ENCODE data around the gene RAB3GAP2. TPM values are rescaled to one million over a fixed set of nuclear protein-coding genes. Genes with fewer than 3 reads are reported as not detected.

The RAB3GAP2 gene
- total RNA-seq, 3 donors from 2014 or later, result 27.9 to 35.0 (median 31.1) TPM

- intact Hi-C loops (cut with DNase I, micrococcal nuclease), result no loop called here
- DNase-seq, result no peak
- H3K36me3 ChIP-seq (ENCODE audit: low read depth), result no peaks in the 10 kb centered on the region
- no peaks in the 10 kb centered on the region for H3K4me1 ChIP-seq (ENCODE audit: low read depth)
- TF ChIP-seq CTCF (IDR thresholded peaks at IDR 0.05), result no peak
- no peak for ATAC-seq
- no peak overlapping the region for H3K4me3 ChIP-seq
- no peaks in the 10 kb centered on the region for H3K9me3 ChIP-seq
Measured at GRCh38 chr1:220303871-220304270, 31.6 kb upstream of the RAB3GAP2 start.

GRCh38 chr1:220301630-220302029, 29.4 kb upstream of the RAB3GAP2 start:
- no peaks in the 10 kb centered on the region for H3K36me3 ChIP-seq (ENCODE audit: low read depth)
- H3K9me3 ChIP-seq, result no peaks in the 10 kb centered on the region
- DNase-seq, result no peak
- no peak overlapping the region for H3K4me3 ChIP-seq
- no peak for TF ChIP-seq CTCF (IDR thresholded peaks at IDR 0.05)
- ATAC-seq, result no peak
- intact Hi-C loops (cut with DNase I, micrococcal nuclease), result no loop called here
- H3K4me1 ChIP-seq (ENCODE audit: low read depth), result no peaks in the 10 kb centered on the region

- Histone ChIP-seq H3K9me3 (no peaks in the 10 kb centered on the region), H3K36me3 (ENCODE audit: low read depth) (no peaks in the 10 kb centered on the region), H3K4me3 (no peak overlapping the region), H3K4me1 (ENCODE audit: low read depth) (no peaks in the 10 kb centered on the region)
- intact Hi-C loops (cut with DNase I, micrococcal nuclease), result no loop called here
- no peak for TF ChIP-seq CTCF (IDR thresholded peaks at IDR 0.05)
- ATAC-seq (peak; percentile 56), DNase-seq (peak in 2 of 3 donors; percentile 23 to 41)
Measured at GRCh38 chr1:220300442-220301121, 28.3 kb upstream of the RAB3GAP2 start.

GRCh38 chr1:220299337-220299736, 27.1 kb upstream of the RAB3GAP2 start:
- intact Hi-C loops (cut with DNase I, micrococcal nuclease), result no loop called here
- H3K9me3 ChIP-seq, result no peaks in the 10 kb centered on the region
- TF ChIP-seq CTCF (IDR thresholded peaks at IDR 0.05), result no peak
- DNase-seq, result no peak
- no peaks in the 10 kb centered on the region for H3K36me3 ChIP-seq (ENCODE audit: low read depth)
- no peaks in the 10 kb centered on the region for H3K4me1 ChIP-seq (ENCODE audit: low read depth)
- no peak for ATAC-seq
- no peak overlapping the region for H3K4me3 ChIP-seq

GRCh38 chr1:220298470-220299205, 26.4 kb upstream of the RAB3GAP2 start:
- Histone ChIP-seq H3K4me1 (ENCODE audit: low read depth) (no peaks in the 10 kb centered on the region), H3K4me3 (no peak overlapping the region), H3K36me3 (ENCODE audit: low read depth) (no peaks in the 10 kb centered on the region), H3K9me3 (no peaks in the 10 kb centered on the region)
- intact Hi-C loops (cut with DNase I, micrococcal nuclease), result no loop called here
- no peak for ATAC-seq
- no peak for DNase-seq
- TF ChIP-seq CTCF (IDR thresholded peaks at IDR 0.05), result no peak
